Measurements from ENCODE around the gene ASB18. TPM values are rescaled to one million over a fixed set of nuclear protein-coding genes. Genes with fewer than 3 reads are reported as not detected.

The ASB18 gene
- total and polyA plus RNA-seq, 2 of the 8 experiments (the other 6 are each of a cell fraction or from before 2014, with no cell fraction given), result not detected

DNA sequence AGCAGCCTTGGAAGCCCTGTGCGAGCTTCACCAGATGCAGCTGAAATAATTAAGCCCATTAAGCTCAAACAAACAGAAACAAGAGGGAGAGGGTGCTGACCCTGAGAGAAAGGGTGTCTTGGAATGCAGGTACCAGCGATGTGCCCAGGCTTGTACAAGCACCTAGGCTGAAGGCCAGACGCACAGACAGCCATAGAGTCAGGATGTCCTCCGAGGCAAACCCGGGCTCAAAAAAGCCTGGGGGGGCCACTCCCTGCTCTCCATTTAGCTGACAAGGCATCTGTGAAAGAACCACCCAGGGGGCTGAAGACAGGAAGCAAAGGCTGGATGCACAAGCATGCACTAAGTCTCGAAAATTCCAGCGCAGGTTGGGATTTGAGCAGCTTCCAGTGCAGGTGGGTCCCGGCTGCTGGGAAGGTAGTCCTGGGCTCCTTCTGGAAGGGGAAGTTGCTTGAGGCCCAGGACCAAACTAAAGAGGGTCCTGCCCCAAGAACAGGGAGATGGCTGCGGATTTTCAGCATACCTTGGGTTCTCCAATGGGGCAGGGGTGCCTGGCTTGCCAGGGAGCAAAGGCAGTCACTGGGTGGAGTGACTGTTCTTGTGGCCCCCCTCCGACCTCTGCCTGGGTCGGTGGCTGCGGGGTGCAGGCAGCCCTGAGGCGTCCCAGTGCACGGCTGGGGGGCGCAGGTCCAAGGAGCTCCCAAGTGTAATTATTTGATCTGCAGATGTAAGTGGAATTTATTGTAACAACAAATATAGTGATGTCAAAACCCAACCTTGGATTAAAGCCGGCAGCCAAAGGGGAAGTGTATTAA, 102.0 kb downstream of the ASB18 start:
- no peak overlapping the region; a peak in 1 of 8 replicates for H3K4me3 ChIP-seq (ENCODE audit: extremely low read depth in 1 of 4, insufficient read depth in 2 of 4, low read depth in 3 of 4, low read length in 4 of 4)
- POLR2A ChIA-PET (ENCODE audit: partially characterized antibody), result interaction anchor here (0.9 to 6.3 kb wide), 7 partner anchors 8 to 66 kb away, joined by 3 to 54 read pairs (median 4); partner anchors contain the start of gene GBX2

More for the DNA sequence above, 102.0 kb downstream of the ASB18 start:
- peaks cover 23% of the 10 kb centered on the region; the same call in 1 of the 2 replicates for H3K23me2 ChIP-seq (ENCODE audit: low read depth, low read length)
- FAIRE-seq (no peak), DNase-seq (ENCODE audit: low read depth in 1 of 2, low spot score in 2 of 2) (peak in 1 of 2 experiments; percentile 64)
- no peak overlapping the region for H2AFZ ChIP-seq (ENCODE audit: low read length)
- H3K23ac ChIP-seq (ENCODE audit: insufficient read length), result no peak overlapping the region
- H2BK15ac ChIP-seq (ENCODE audit: low read length), result no peak overlapping the region
- 14% methylated on average over 16 of the region's 16 CpGs; no CpG with 5 or more reads in 1 of the 2 experiments for WGBS, 2 experiments (ENCODE audit: extremely low coverage in 1 of 2, insufficient coverage in 1 of 2, insufficient read length in 1 of 2, insufficient replicate concordance in 2 of 2, low coverage in 1 of 2, low lambda C conversion rate in 2 of 2, missing lambda C conversion rate in 1 of 2)
- no peaks in the 10 kb centered on the region for H3K79me2 ChIP-seq (ENCODE audit: control insufficient read depth in 1 of 2, insufficient read depth in 2 of 2, low read length in 2 of 2)
- peaks cover 89 to 98% (median 95%) of the 10 kb centered on the region in 4 experiments for H3K27me3 ChIP-seq (replicated peaks in 1 of 4; ENCODE audit: control insufficient read depth in 3 of 4, extremely low read depth in 1 of 4, insufficient read depth in 3 of 4, low read length in 3 of 4)
- H3K14ac ChIP-seq (ENCODE audit: insufficient read length), result no peak overlapping the region
- H4K91ac ChIP-seq (replicated peaks; ENCODE audit: insufficient read length, low read length), result peak overlapping the region; percentile 20
- H3K9ac ChIP-seq (replicated peaks in 1 of 4; ENCODE audit: extremely low read depth in 1 of 4, low read depth in 3 of 4, low read length in 3 of 4), result no peak overlapping the region
- H3K79me1 ChIP-seq (ENCODE audit: low read depth, low read length), result no peaks in the 10 kb centered on the region
- H2BK120ac ChIP-seq (replicated peaks; ENCODE audit: low read depth, low read length), result peak overlapping the region; percentile 35
- no peak overlapping the region for H4K5ac ChIP-seq (ENCODE audit: insufficient read length, low read depth, low read length)
- H3K56ac ChIP-seq (replicated peaks; ENCODE audit: insufficient read length, low read depth, low read length), result no peak overlapping the region
- no peaks in the 10 kb centered on the region; a peak in 2 of 8 replicates for H3K36me3 ChIP-seq (ENCODE audit: control insufficient read depth in 2 of 4, insufficient read depth in 4 of 4, low read length in 3 of 4)
- no peak overlapping the region for H3K27ac ChIP-seq (ENCODE audit: low read depth, low read length)
- TF ChIP-seq RNF2 (IDR thresholded peaks at IDR 0.05; ENCODE audit: borderline replicate concordance, low read depth, low read length, missing control alignments, poor library complexity, severe bottlenecking) (peak; percentile 44), POLR2A (IDR thresholded peaks at IDR 0.05; ENCODE audit: control extremely low read depth in 1 of 2, low read depth in 2 of 2, low read length in 2 of 2) (no peak), BCL11A (IDR thresholded peaks at IDR 0.05; ENCODE audit: low read depth in 2 of 2, low read length in 2 of 2) (no peak), CBX8 (IDR thresholded peaks at IDR 0.05; ENCODE audit: borderline replicate concordance, low read depth, low read length) (peak; percentile 53; the same call in 1 of the 2 replicates), EP300 (IDR thresholded peaks at IDR 0.05; ENCODE audit: borderline replicate concordance in 1 of 2, low read depth in 2 of 2, low read length in 2 of 2) (no peak), SUZ12 (IDR thresholded peaks at IDR 0.05; ENCODE audit: low read length) (peak; percentile 22), RFX5 (IDR thresholded peaks at IDR 0.05; ENCODE audit: borderline replicate concordance, low read depth, low read length) (no peak), TBP (IDR thresholded peaks at IDR 0.05; ENCODE audit: low read depth, low read length) (no peak), JUN (IDR thresholded peaks at IDR 0.05; ENCODE audit: low read depth, low read length) (no peak), SP4 (IDR thresholded peaks at IDR 0.05; ENCODE audit: low read length) (no peak), EZH2 (IDR thresholded peaks at IDR 0.05; ENCODE audit: low read depth, low read length, severe bottlenecking) (peak; percentile 49)
- CTCF ChIA-PET (ENCODE audit: partially characterized antibody), result interaction anchor here (0.6 to 3.1 kb wide), 8 partner anchors 9 to 383 kb away, joined by 3 to 44 read pairs (median 4); no protein-coding TSS in a partner anchor
- H3K4me2 ChIP-seq (ENCODE audit: insufficient read depth in 1 of 2, low read depth in 2 of 2, low read length in 2 of 2), result peak overlapping the region in 1 of 2 experiments; percentile 5; a peak in 1 of 4 replicates
- H3K4ac ChIP-seq (replicated peaks; ENCODE audit: insufficient read length, low read depth, low read length), result no peak overlapping the region
- peak overlapping the region; percentile 97; the same call in 1 of the 2 replicates for H2BK5ac ChIP-seq (ENCODE audit: low read depth, low read length)
- H2AK5ac ChIP-seq (ENCODE audit: low read depth, low read length), result 0 out of 2 replicates have a peak overlapping the region, but pooled peaks have one; percentile 24
- peaks cover 4 to 59% (median 46%) of the 10 kb centered on the region in 4 experiments for H3K4me1 ChIP-seq (replicated peaks in 1 of 4; ENCODE audit: control insufficient read depth in 3 of 4, insufficient read depth in 4 of 4, low read length in 3 of 4)
- H2BK12ac ChIP-seq (ENCODE audit: low read depth, low read length), result peak overlapping the region; percentile 97; the same call in 1 of the 2 replicates
- peak overlapping the region; percentile 80; the same call in 1 of the 2 replicates for H2BK20ac ChIP-seq (ENCODE audit: low read length)
- peaks cover 18% of the 10 kb centered on the region in 2 experiments for H4K20me1 ChIP-seq (replicated peaks in 1 of 2; ENCODE audit: control insufficient read depth in 1 of 2, insufficient read depth in 2 of 2, low read length in 2 of 2)
- no peak overlapping the region for H4K8ac ChIP-seq (ENCODE audit: extremely low read depth, insufficient read depth, low read length)
- H3K18ac ChIP-seq (ENCODE audit: extremely low read depth, low read length), result peak overlapping the region; percentile 38; the same call in 1 of the 2 replicates
- no peaks in the 10 kb centered on the region for H3K9me3 ChIP-seq (ENCODE audit: insufficient read depth in 2 of 2, low read depth in 1 of 2, low read length in 1 of 2)

All from H1 (cell line).